ENCODE results near the gene MMD2.

DNA sequence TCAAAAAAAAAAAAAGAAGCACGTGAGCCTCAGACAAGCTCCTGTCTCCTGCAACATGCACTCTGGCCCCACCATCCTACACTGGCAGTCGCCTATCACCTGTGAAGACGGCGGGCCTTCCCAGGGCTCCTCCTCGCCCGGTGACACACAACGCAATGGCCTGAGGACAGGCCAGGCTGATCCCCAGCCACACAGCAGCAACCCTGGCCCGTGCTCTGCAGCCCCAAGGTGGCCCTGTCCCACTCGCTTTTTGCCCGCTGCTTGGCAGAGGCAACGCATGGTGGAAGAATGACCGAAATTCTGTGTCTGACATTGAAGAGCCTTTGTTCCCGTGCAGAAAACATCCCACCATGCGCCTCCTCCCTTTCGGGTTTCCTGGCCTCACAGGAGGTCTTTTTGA is 83.6 kb downstream of the MMD2 start:
- TF ChIP-seq, protein P1, sequence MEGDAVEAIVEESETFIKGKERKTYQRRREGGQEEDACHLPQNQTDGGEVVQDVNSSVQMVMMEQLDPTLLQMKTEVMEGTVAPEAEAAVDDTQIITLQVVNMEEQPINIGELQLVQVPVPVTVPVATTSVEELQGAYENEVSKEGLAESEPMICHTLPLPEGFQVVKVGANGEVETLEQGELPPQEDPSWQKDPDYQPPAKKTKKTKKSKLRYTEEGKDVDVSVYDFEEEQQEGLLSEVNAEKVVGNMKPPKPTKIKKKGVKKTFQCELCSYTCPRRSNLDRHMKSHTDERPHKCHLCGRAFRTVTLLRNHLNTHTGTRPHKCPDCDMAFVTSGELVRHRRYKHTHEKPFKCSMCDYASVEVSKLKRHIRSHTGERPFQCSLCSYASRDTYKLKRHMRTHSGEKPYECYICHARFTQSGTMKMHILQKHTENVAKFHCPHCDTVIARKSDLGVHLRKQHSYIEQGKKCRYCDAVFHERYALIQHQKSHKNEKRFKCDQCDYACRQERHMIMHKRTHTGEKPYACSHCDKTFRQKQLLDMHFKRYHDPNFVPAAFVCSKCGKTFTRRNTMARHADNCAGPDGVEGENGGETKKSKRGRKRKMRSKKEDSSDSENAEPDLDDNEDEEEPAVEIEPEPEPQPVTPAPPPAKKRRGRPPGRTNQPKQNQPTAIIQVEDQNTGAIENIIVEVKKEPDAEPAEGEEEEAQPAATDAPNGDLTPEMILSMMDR (IDR thresholded peaks at IDR 0.05; ENCODE audit: extremely low read depth in 1 of 2, insufficient read depth in 1 of 2, low read depth in 1 of 2, low read length in 2 of 2) = no peak
- TF ChIP-seq POLR2AphosphoS5 (IDR thresholded peaks at IDR 0.05; ENCODE audit: insufficient read depth, low read depth, low read length) (no peak), POLR2A (IDR thresholded peaks at IDR 0.05; ENCODE audit: low read depth, low read length) (no peak)
- TF ChIP-seq, protein P2, sequence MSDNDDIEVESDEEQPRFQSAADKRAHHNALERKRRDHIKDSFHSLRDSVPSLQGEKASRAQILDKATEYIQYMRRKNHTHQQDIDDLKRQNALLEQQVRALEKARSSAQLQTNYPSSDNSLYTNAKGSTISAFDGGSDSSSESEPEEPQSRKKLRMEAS (IDR thresholded peaks at IDR 0.05; ENCODE audit: insufficient read depth, insufficient read length) = no peak
